ENCODE data around the gene CAMK4.

The CAMK4 gene

GRCh38 chr5:111507276-111507675, 283.1 kb downstream of the CAMK4 start:
- DNase-seq = peak; percentile 37 to 44

GRCh38 chr5:111509119-111509518, 284.9 kb downstream of the CAMK4 start:
- DNase-seq = no peak

GRCh38 chr5:111511174-111511830, 287.1 kb downstream of the CAMK4 start:
- DNase-seq = no peak

- no peak for DNase-seq
Observed at GRCh38 chr5:111511831-111512374, 287.7 kb downstream of the CAMK4 start.

- peak; percentile 95 to 97 for DNase-seq
Observed at GRCh38 chr5:111512375-111513130, 288.4 kb downstream of the CAMK4 start, which contains the start of gene STARD4. Gene STARD4 (minus strand): TSS chr5:111512535. CDS start chr5:111507433, 5,102 bp downstream.

- DNase-seq = no peak
Observed at GRCh38 chr5:111513131-111513520, 288.9 kb downstream of the CAMK4 start.

- DNase-seq = no peak
Observed at GRCh38 chr5:111514087-111514486, 289.9 kb downstream of the CAMK4 start.

- DNase-seq = no peak
Observed at GRCh38 chr5:111517853-111518501, 293.8 kb downstream of the CAMK4 start.

- DNase-seq = no peak
Observed at GRCh38 chr5:111518777-111519176, 294.6 kb downstream of the CAMK4 start.

GRCh38 chr5:111520908-111521307, 296.7 kb downstream of the CAMK4 start:
- DNase-seq = no peak

- DNase-seq = peak; percentile 40 to 41
Observed at GRCh38 chr5:111528056-111528455, 303.9 kb downstream of the CAMK4 start.

GRCh38 chr5:111530298-111530740, 306.1 kb downstream of the CAMK4 start:
- DNase-seq = peak; percentile 88 to 96

GRCh38 chr5:111532886-111533582, 308.9 kb downstream of the CAMK4 start:
- DNase-seq = peak in 1 of 2 experiments; percentile 13

- no peak for DNase-seq
Observed at GRCh38 chr5:111535879-111536549, 311.8 kb downstream of the CAMK4 start.

GRCh38 chr5:111537141-111538024, 313.2 kb downstream of the CAMK4 start:
- no peak for DNase-seq

All from AML-193 (cell line).